ENCODE data around the gene CCNB2. TPM values are rescaled to one million over a fixed set of nuclear protein-coding genes. Genes with fewer than 3 reads are reported as not detected.

The CCNB2 gene
- total RNA-seq: 1 to 10 TPM in 1 of 4 donors, under 1 TPM in 2, not detected in 1; 0.33 to 1.9 (median 0.36) TPM
- 10 to 100 TPM in 2 of 3 donors, 1 to 10 TPM in 1; 7.8 to 40.5 (median 14.1) TPM for polyA plus RNA-seq

- TF ChIP-seq EP300 (IDR thresholded peaks at IDR 0.05) (no peak), POLR2AphosphoS5 (IDR thresholded peaks at IDR 0.05) (peak in 1 of 4 donors; percentile 51)
- peaks cover 0 to 8% (median 7%) of the 10 kb centered on the region in 4 donors for H3K4me1 ChIP-seq
- H3K27me3 ChIP-seq: no peaks in the 10 kb centered on the region
- DNase-seq: peak; percentile 89
- 0 to 1% methylated on average over 57 of the region's 57 CpGs for WGBS, 2 donors
- peaks cover 0 to 2% (median 0%) of the 10 kb centered on the region in 4 donors for H3K36me3 ChIP-seq
- intact Hi-C loops (cut with DNase I): loop anchor here (5.0 kb wide), 1 partner anchor 118 kb away; the partner anchor contains the start of gene RNF111
- H3K27ac ChIP-seq: peak within 1 kb of the TSS in 3 of 4 donors; percentile 34 to 60 (median 56)
- H3K9me3 ChIP-seq: no peaks in the 10 kb centered on the region
- peak within 1 kb of the TSS; percentile 32 to 60 (median 52) for H3K4me3 ChIP-seq
Observed at GRCh38 chr15:59104912-59105732, at the start of gene CCNB2. Gene CCNB2 (plus strand): TSS chr15:59105146. CDS start chr15:59105269, 123 bp downstream.

- WGBS, 2 donors: 87 to 97% methylated on average over 2 of the region's 2 CpGs
- peaks cover 6 to 90% (median 21%) of the 10 kb centered on the region in 4 donors for H3K36me3 ChIP-seq
Observed at GRCh38 chr15:59059076-59059597, 45.8 kb upstream of the CCNB2 start.

GRCh38 chr15:59060348-59060747, 44.6 kb upstream of the CCNB2 start:
- H3K27ac ChIP-seq: no peak overlapping the region
- DNase-seq: no peak
- no peaks in the 10 kb centered on the region for H3K4me1 ChIP-seq
- no peaks in the 10 kb centered on the region for H3K9me3 ChIP-seq
- no peaks in the 10 kb centered on the region for H3K27me3 ChIP-seq
- peaks cover 6 to 94% (median 24%) of the 10 kb centered on the region in 4 donors for H3K36me3 ChIP-seq
- TF ChIP-seq POLR2A (IDR thresholded peaks at IDR 0.05) (no peak), POLR2AphosphoS5 (IDR thresholded peaks at IDR 0.05) (no peak), CTCF (IDR thresholded peaks at IDR 0.05) (no peak), EP300 (IDR thresholded peaks at IDR 0.05) (no peak)
- no peak overlapping the region for H3K4me3 ChIP-seq
- 93% methylated on average over 4 of the region's 4 CpGs for WGBS, 2 donors
- intact Hi-C loops (cut with DNase I): no loop called here

More at GRCh38 chr15:59059076-59059597, 45.8 kb upstream of the CCNB2 start:
- H3K4me3 ChIP-seq: no peak overlapping the region
- intact Hi-C loops (cut with DNase I): no loop called here
- H3K9me3 ChIP-seq: no peaks in the 10 kb centered on the region
- TF ChIP-seq EP300 (IDR thresholded peaks at IDR 0.05) (no peak), CTCF (IDR thresholded peaks at IDR 0.05) (no peak), POLR2AphosphoS5 (IDR thresholded peaks at IDR 0.05) (no peak), POLR2A (IDR thresholded peaks at IDR 0.05) (no peak)
- no peaks in the 10 kb centered on the region for H3K27me3 ChIP-seq
- no peak overlapping the region for H3K27ac ChIP-seq
- DNase-seq: no peak
- H3K4me1 ChIP-seq: no peaks in the 10 kb centered on the region

- WGBS, 2 donors: 72 to 76% methylated on average over 4 of the region's 4 CpGs
- Histone ChIP-seq H3K4me3 (no peak overlapping the region), H3K27me3 (no peaks in the 10 kb centered on the region), H3K36me3 (peaks cover 18 to 94% (median 33%) of the 10 kb centered on the region in 4 donors), H3K4me1 (no peaks in the 10 kb centered on the region), H3K27ac (no peak overlapping the region), H3K9me3 (no peaks in the 10 kb centered on the region)
- no peak for DNase-seq
- TF ChIP-seq EP300 (IDR thresholded peaks at IDR 0.05) (no peak), POLR2AphosphoS5 (IDR thresholded peaks at IDR 0.05) (no peak), POLR2A (IDR thresholded peaks at IDR 0.05) (no peak), CTCF (IDR thresholded peaks at IDR 0.05) (no peak)
- intact Hi-C loops (cut with DNase I): no loop called here
Observed at GRCh38 chr15:59063042-59063441, 41.9 kb upstream of the CCNB2 start.

GRCh38 chr15:59069430-59069829, 35.5 kb upstream of the CCNB2 start:
- H3K4me1 ChIP-seq: no peaks in the 10 kb centered on the region
- H3K9me3 ChIP-seq: no peaks in the 10 kb centered on the region
- TF ChIP-seq POLR2A (IDR thresholded peaks at IDR 0.05): no peak
- no peak for TF ChIP-seq EP300 (IDR thresholded peaks at IDR 0.05)
- TF ChIP-seq POLR2AphosphoS5 (IDR thresholded peaks at IDR 0.05): no peak
- TF ChIP-seq CTCF (IDR thresholded peaks at IDR 0.05): no peak
- no peak overlapping the region for H3K4me3 ChIP-seq
- peaks cover 5 to 85% (median 23%) of the 10 kb centered on the region in 4 donors for H3K36me3 ChIP-seq
- WGBS, 2 donors: 38 to 79% methylated on average over 1 of the region's 1 CpG
- H3K27me3 ChIP-seq: no peaks in the 10 kb centered on the region
- intact Hi-C loops (cut with DNase I): no loop called here
- no peak overlapping the region for H3K27ac ChIP-seq
- no peak for DNase-seq

Measured in sigmoid colon (tissue), 7 donors.